GM06990 (cell line): ENCODE data around the gene UPK1A.
"Not testable (repeated sequence)": the region's sequence is repeated elsewhere in the genome, so short reads cannot be mapped to it uniquely, and the experiment has no call there.

ENCODE experiments used
- DNase-seq: peaks from one replicate; pipeline ENCODE4 v3.0.0-alpha.2; 2011; ENCODE audit not compliant: insufficient read length; ENCODE audit errors: extremely low read depth
- H3K27me3 ChIP-seq: replicated peaks from 2 replicates; pipeline ENCODE4 v1.6.0; 2011; ENCODE audit warnings: low read length; ENCODE audit not compliant: control insufficient read depth, insufficient read depth
- H3K36me3 ChIP-seq: 2 replicates; pipeline ENCODE4 v1.5.1; 2011; ENCODE audit warnings: low read length; ENCODE audit not compliant: control insufficient read depth, insufficient read depth
- H3K4me3 ChIP-seq: replicated peaks from 2 replicates; pipeline ENCODE4 v1.5.1; 2011; ENCODE audit warnings: low read depth, mild to moderate bottlenecking, control low read depth, low read length
- TF ChIP-seq, protein P1 (sequence below): IDR thresholded peaks from 2 replicates; pipeline ENCODE4 v1.5.1; 2011; ENCODE audit warnings: low read length, control low read depth, mild to moderate bottlenecking, inconsistent platforms; ENCODE audit not compliant: insufficient read depth, poor library complexity, severe bottlenecking

Gene UPK1A

GRCh38 chr19:35720648-35721047 lies 54.3 kb downstream of the UPK1A start:
- TF ChIP-seq, protein P1, sequence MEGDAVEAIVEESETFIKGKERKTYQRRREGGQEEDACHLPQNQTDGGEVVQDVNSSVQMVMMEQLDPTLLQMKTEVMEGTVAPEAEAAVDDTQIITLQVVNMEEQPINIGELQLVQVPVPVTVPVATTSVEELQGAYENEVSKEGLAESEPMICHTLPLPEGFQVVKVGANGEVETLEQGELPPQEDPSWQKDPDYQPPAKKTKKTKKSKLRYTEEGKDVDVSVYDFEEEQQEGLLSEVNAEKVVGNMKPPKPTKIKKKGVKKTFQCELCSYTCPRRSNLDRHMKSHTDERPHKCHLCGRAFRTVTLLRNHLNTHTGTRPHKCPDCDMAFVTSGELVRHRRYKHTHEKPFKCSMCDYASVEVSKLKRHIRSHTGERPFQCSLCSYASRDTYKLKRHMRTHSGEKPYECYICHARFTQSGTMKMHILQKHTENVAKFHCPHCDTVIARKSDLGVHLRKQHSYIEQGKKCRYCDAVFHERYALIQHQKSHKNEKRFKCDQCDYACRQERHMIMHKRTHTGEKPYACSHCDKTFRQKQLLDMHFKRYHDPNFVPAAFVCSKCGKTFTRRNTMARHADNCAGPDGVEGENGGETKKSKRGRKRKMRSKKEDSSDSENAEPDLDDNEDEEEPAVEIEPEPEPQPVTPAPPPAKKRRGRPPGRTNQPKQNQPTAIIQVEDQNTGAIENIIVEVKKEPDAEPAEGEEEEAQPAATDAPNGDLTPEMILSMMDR = no peak
- Histone ChIP-seq H3K27me3 (no peaks in the 10 kb centered on the region), H3K36me3 (peaks cover 39% of the 10 kb centered on the region), H3K4me3 (no peak overlapping the region)
- no peak for DNase-seq

DNA sequence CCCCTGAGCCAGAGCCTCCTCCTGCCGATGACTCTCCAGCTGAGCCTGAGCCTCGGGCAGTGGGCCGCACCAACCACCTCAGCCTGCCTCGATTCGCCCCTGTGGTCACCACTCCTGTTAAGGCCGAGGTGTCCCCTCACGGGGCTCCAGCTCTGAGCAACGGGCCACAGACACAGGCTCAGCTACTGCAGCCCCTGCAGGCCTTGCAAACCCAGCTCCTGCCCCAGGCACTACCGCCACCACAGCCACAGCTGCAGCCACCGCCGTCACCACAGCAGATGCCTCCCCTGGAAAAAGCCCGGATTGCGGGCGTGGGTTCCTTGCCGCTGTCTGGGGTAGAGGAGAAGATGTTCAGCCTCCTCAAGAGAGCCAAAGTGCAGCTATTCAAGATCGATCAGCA lies 55.1 kb downstream of the UPK1A start:
- Histone ChIP-seq H3K4me3 (no peak overlapping the region), H3K27me3 (no peaks in the 10 kb centered on the region), H3K36me3 (peaks cover 43% of the 10 kb centered on the region)
- TF ChIP-seq, protein P1 = no peak
- no peak for DNase-seq

DNA sequence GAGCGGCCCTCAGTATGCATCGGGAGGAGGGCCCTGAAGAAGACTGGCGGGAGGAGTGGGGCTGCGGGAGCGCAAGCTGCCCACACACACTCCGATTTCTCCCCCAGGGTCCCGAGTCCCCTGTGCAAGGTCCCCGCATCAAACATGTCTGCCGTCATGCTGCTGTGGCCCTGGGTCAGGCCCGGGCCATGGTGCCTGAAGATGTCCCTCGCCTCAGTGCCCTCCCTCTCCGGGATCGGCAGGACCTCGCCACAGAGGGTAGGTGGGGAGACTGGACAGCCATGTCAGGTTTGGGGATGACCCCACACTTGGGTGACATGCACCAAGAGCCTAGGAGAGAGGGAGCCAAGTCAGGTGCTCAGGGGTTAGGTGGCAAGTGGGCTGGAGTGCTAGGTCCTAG lies 56.1 kb downstream of the UPK1A start:
- TF ChIP-seq, protein P1 = no peak
- H3K27me3 ChIP-seq = no peaks in the 10 kb centered on the region
- H3K36me3 ChIP-seq = peaks cover 50% of the 10 kb centered on the region
- no peak for DNase-seq
- H3K4me3 ChIP-seq = no peak overlapping the region

DNA sequence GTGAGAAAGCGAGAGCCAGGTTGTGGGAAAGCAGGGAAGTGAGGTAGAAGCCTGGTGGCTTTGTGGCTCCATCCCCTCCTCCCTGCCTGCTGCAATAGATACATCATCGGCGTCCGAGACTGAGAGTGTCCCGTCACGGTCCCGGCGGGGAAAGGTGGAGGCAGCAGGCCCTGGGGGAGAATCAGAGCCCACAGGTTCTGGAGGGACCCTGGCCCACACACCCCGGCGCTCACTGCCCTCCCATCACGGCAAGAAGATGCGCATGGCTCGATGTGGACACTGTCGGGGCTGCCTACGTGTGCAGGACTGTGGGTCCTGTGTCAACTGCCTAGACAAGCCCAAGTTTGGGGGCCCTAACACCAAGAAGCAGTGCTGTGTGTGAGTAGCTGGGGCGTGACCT lies 56.6 kb downstream of the UPK1A start:
- DNase-seq = no peak
- TF ChIP-seq, protein P1 = no peak
- peaks cover 53% of the 10 kb centered on the region for H3K36me3 ChIP-seq
- no peak overlapping the region for H3K4me3 ChIP-seq
- H3K27me3 ChIP-seq = no peaks in the 10 kb centered on the region

- TF ChIP-seq, protein P1 = no peak
- H3K36me3 ChIP-seq = peaks cover 57% of the 10 kb centered on the region
- H3K4me3 ChIP-seq = no peak overlapping the region
- no peak for DNase-seq
- no peaks in the 10 kb centered on the region for H3K27me3 ChIP-seq
These were observed 57.4 kb downstream of the UPK1A start for GRCh38 chr19:35723671-35724070.

- not testable (repeated sequence) for H3K4me3 ChIP-seq, H3K27me3 ChIP-seq, DNase-seq
- peaks cover 62% of the 10 kb centered on the region for H3K36me3 ChIP-seq
These were observed 57.8 kb downstream of the UPK1A start for GRCh38 chr19:35724132-35724531.
